HG03025 (cell line): ENCODE measurements around the gene MYDGF.
"Not testable (repeated sequence)": the region's sequence is repeated elsewhere in the genome, so short reads cannot be mapped to it uniquely, and the experiment has no call there.

Experiments used
- ATAC-seq: cut with Tn5 transposase; IDR thresholded peaks from one replicate; pipeline ENCODE4 v1.9.1; 2021; ENCODE audit warnings: mild to moderate bottlenecking, moderate library complexity; ENCODE audit not compliant: unreplicated experiment, low FRiP score

Gene MYDGF

GRCh38 chr19:4701557-4701956 lies 31.4 kb upstream of the MYDGF start:
- ATAC-seq: no peak

- no peak for ATAC-seq
Measured at GRCh38 chr19:4700693-4700970, 30.5 kb upstream of the MYDGF start.

GRCh38 chr19:4699826-4700692 lies 29.9 kb upstream of the MYDGF start:
- ATAC-seq: no peak

- no peak for ATAC-seq
Measured at GRCh38 chr19:4697304-4697703, 27.2 kb upstream of the MYDGF start.

GRCh38 chr19:4695224-4695731 lies 25.1 kb upstream of the MYDGF start:
- ATAC-seq: no peak

- ATAC-seq: no peak
Measured at GRCh38 chr19:4694211-4694987, 24.3 kb upstream of the MYDGF start.

GRCh38 chr19:4693471-4694121 lies 23.5 kb upstream of the MYDGF start:
- no peak for ATAC-seq

GRCh38 chr19:4693078-4693350 lies 22.9 kb upstream of the MYDGF start:
- no peak for ATAC-seq

- ATAC-seq: no peak
Measured at GRCh38 chr19:4692251-4693077, 22.3 kb upstream of the MYDGF start.

- ATAC-seq: no peak
Measured at GRCh38 chr19:4691373-4691772, 21.2 kb upstream of the MYDGF start.

GRCh38 chr19:4690361-4690760 lies 20.2 kb upstream of the MYDGF start:
- ATAC-seq: no peak

GRCh38 chr19:4689403-4689802 lies 19.3 kb upstream of the MYDGF start:
- no peak for ATAC-seq

- no peak for ATAC-seq
Measured at GRCh38 chr19:4688587-4688986, 18.4 kb upstream of the MYDGF start.

- ATAC-seq: no peak
Measured at GRCh38 chr19:4687396-4687795, 17.3 kb upstream of the MYDGF start.

- ATAC-seq: no peak
Measured at GRCh38 chr19:4686700-4687099, 16.6 kb upstream of the MYDGF start.

- ATAC-seq: no peak
Measured at GRCh38 chr19:4684312-4685095, 14.4 kb upstream of the MYDGF start.

GRCh38 chr19:4682417-4683200 lies 12.5 kb upstream of the MYDGF start:
- no peak for ATAC-seq

GRCh38 chr19:4680021-4680420 lies 9.9 kb upstream of the MYDGF start:
- not testable (repeated sequence) for ATAC-seq
